NCI-H446 (cell line): ENCODE data around the gene SCN1B.
"Not testable (repeated sequence)": the region's sequence is repeated elsewhere in the genome, so short reads cannot be mapped to it uniquely, and the experiment has no call there.

Experiments used
- DNase-seq, 2 experiments: peaks; one replicate each; lab custom pipeline; 2025; lab: John Stamatoyannopoulos, UW

Gene SCN1B

GRCh38 chr19:35000647-35001501 lies 29.4 kb upstream of the SCN1B start:
- no peak for DNase-seq

- no peak for DNase-seq
These were observed 28.2 kb upstream of the SCN1B start for GRCh38 chr19:35002037-35002535.

GRCh38 chr19:35004517-35005255 lies 25.6 kb upstream of the SCN1B start:
- DNase-seq, result no peak

GRCh38 chr19:35005256-35005977 lies 24.9 kb upstream of the SCN1B start:
- DNase-seq, result no peak

GRCh38 chr19:35006007-35006341 lies 24.3 kb upstream of the SCN1B start:
- DNase-seq, result not testable (repeated sequence)

GRCh38 chr19:35006342-35006998 lies 23.8 kb upstream of the SCN1B start:
- no peak for DNase-seq

- no peak for DNase-seq
These were observed 23.3 kb upstream of the SCN1B start for GRCh38 chr19:35006999-35007365.

- not testable (repeated sequence) for DNase-seq
These were observed 22.8 kb upstream of the SCN1B start for GRCh38 chr19:35007427-35007826.

- DNase-seq, result no peak
These were observed 21.4 kb upstream of the SCN1B start for GRCh38 chr19:35008891-35009341.

- DNase-seq, result no peak
These were observed 20.6 kb upstream of the SCN1B start for GRCh38 chr19:35009424-35010415.

- DNase-seq, result no peak
These were observed 19.1 kb upstream of the SCN1B start for GRCh38 chr19:35011091-35011689.

- no peak for DNase-seq
These were observed 18.3 kb upstream of the SCN1B start for GRCh38 chr19:35011737-35012682.

GRCh38 chr19:35013041-35013819 lies 17.0 kb upstream of the SCN1B start:
- peak in 1 of 2 experiments; percentile 45 for DNase-seq

GRCh38 chr19:35013820-35014754 lies 16.2 kb upstream of the SCN1B start:
- DNase-seq, result no peak

- DNase-seq, result not testable (repeated sequence)
These were observed 15.5 kb upstream of the SCN1B start for GRCh38 chr19:35014774-35015173.

GRCh38 chr19:35015270-35015953 lies 14.9 kb upstream of the SCN1B start:
- DNase-seq, result no peak

GRCh38 chr19:35015954-35016351 lies 14.3 kb upstream of the SCN1B start:
- no peak for DNase-seq
